ENCODE results near the gene FAIM2. TPM values are rescaled to one million over a fixed set of nuclear protein-coding genes. Genes with fewer than 3 reads are reported as not detected.

Gene FAIM2
- total and polyA plus RNA-seq, 10 of the 15 experiments (the other 5 are each of a cell fraction or from before 2014, with no cell fraction given), result not detected

GRCh38 chr12:49917788-49918173 lies 14.1 kb upstream of the FAIM2 start:
- ChIA-PET SMC1A (ENCODE audit: uncharacterized antibody, unreplicated experiment) (interaction anchor here (0.6 kb wide), 1 partner anchor 557 kb away, joined by 4 read pairs; no protein-coding TSS in a partner anchor), POLR2A (no interaction called here)
- no peak for FAIRE-seq
- TF ChIP-seq BHLHE40 (IDR thresholded peaks at IDR 0.05; ENCODE audit: borderline replicate concordance in 1 of 2, low read depth in 2 of 2, low read length in 1 of 2) (no peak), ZNF592 (IDR thresholded peaks at IDR 0.05) (no peak), HSF1 (IDR thresholded peaks at IDR 0.05; ENCODE audit: low read depth, low read length) (no peak), CBFB (IDR thresholded peaks at IDR 0.05; ENCODE audit: low read depth) (no peak), NR2C1 (IDR thresholded peaks at IDR 0.05) (no peak), CUX1 (IDR thresholded peaks at IDR 0.05; ENCODE audit: insufficient replicate concordance, low read depth, low read length) (no peak), BCL3 (IDR thresholded peaks at IDR 0.05; ENCODE audit: borderline replicate concordance, insufficient read depth, low read depth, low read length, poor library complexity, severe bottlenecking) (no peak), KAT2A (conservative IDR thresholded peaks at IDR 0.05; ENCODE audit: control insufficient read depth, low read depth, low read length) (no peak), ZBTB33 (IDR thresholded peaks at IDR 0.05) (no peak)

More at GRCh38 chr12:49917788-49918173, 14.1 kb upstream of the FAIM2 start:
- H4K20me1 ChIP-seq (ENCODE audit: control insufficient read depth, insufficient read depth), result no peaks in the 10 kb centered on the region
- WGBS (ENCODE audit: insufficient coverage, insufficient replicate concordance, low lambda C conversion rate, missing lambda C conversion rate), result 3% methylated on average over 5 of the region's 5 CpGs
- H3K9ac ChIP-seq (ENCODE audit: control insufficient read depth, insufficient read depth, low read length), result no peak overlapping the region
- RAD21 ChIA-PET (ENCODE audit: unreplicated experiment), result no interaction called here
- no peak overlapping the region for H2AFZ ChIP-seq (ENCODE audit: control insufficient read depth, low read depth, low read length)
- CTCF ChIA-PET, result no interaction called here
- no peaks in the 10 kb centered on the region for H3K79me2 ChIP-seq (ENCODE audit: control insufficient read depth, insufficient read depth, low read length)
- H3K36me3 ChIP-seq (ENCODE audit: control insufficient read depth in 2 of 2, insufficient read depth in 2 of 2, low read length in 1 of 2), result no peaks in the 10 kb centered on the region
- intact Hi-C loops (cut with micrococcal nuclease; ENCODE audit: unreplicated experiment), result no loop called here
- no TSS peak for BruUV-seq (replicated peaks)
- no peak overlapping the region for H3K4me3 ChIP-seq
- no peak for ATAC-seq
- DNase-seq (ENCODE audit: low read depth, low spot score), result no peak
- H3K9me3 ChIP-seq (replicated peaks; ENCODE audit: control insufficient read depth, insufficient read depth, low read length), result no peaks in the 10 kb centered on the region
- peaks cover 0 to 2% of the 10 kb centered on the region in 2 experiments; a peak in 2 of 4 replicates for H3K27me3 ChIP-seq (replicated peaks in 1 of 2; ENCODE audit: control insufficient read depth in 2 of 2, insufficient read depth in 2 of 2, low read length in 1 of 2)
- no peak overlapping the region for H3K4me2 ChIP-seq (ENCODE audit: control insufficient read depth, insufficient read depth)
- no peak overlapping the region for H3K27ac ChIP-seq (ENCODE audit: control insufficient read depth, insufficient read depth)
- H3K4me1 ChIP-seq (ENCODE audit: control insufficient read depth, insufficient read depth, low read length), result no peaks in the 10 kb centered on the region
- in situ Hi-C loops (cut with MboI), result no loop called here

Measured in GM12878 (cell line).